ENCODE results near the gene SIAH1. TPM values are rescaled to one million over a fixed set of nuclear protein-coding genes. Genes with fewer than 3 reads are reported as not detected.
"Not testable (repeated sequence)": the region's sequence is repeated elsewhere in the genome, so short reads cannot be mapped to it uniquely, and the experiment has no call there.

SIAH1 gene
- polyA plus RNA-seq, 3 donors from 2014 or later = 7.0 to 11.0 (median 8.6) TPM

- peaks cover 8 to 16% of the 10 kb centered on the region in 2 donors for H3K4me1 Mint-ChIP-seq
- H3K27ac Mint-ChIP-seq = no peak overlapping the region
- no peaks in the 10 kb centered on the region for H3K27me3 Mint-ChIP-seq (ENCODE audit: low read depth in 3 of 3)
- H3K4me3 Mint-ChIP-seq = no peak overlapping the region
- peaks cover 0 to 16% (median 12%) of the 10 kb centered on the region in 3 donors for H3K36me3 Mint-ChIP-seq
- no peak for DNase-seq
- no peaks in the 10 kb centered on the region for H3K9me3 Mint-ChIP-seq
Observed at GRCh38 chr16:48326915-48327314, 58.3 kb downstream of the SIAH1 start.

DNA sequence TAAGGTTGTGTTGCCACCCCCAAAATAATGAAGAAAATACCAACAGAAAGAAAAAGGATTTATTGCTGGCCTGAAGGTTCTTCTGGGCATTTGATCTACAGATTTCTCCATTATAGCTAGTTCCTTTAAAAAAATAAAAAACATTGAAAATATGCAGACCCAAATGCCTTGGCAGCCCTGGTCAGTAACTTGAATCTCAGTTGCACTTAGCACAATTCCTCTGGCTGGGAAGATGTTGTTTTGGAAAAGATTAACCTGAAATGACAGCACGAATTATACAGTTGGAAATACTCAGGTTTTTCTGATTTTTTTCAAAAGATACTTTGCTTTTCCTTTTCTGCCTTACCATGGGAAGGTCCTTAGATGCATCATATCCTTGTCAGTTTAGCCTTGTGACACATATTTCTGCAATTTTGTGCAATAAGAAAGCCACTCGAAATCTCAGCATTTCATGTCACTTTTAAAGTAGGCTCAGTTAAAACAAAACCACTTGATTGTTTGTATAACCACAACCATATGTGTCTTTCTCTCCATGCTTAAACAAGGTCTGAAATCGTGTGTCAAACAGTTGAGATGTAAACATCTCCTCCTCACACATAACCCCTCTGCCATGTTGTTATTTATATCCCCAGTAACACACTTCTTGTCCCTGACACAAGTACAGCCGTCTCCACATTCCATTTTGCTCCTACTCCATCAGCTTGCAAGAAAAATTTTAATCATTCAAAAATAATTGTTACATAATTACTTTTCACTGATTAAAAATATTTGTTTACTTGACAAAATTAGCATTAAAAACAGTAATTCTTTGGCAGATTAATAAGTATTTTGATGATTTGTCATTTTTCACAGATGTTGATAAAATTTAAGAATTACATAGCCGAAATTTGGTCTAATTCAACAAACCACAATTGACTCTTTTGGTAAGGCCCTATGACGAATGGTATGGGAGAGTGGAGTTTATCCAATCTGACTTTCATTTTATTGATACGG lies 61.1 kb downstream of the SIAH1 start:
- Mint-ChIP-seq H3K27me3 (ENCODE audit: low read depth in 3 of 3) (no peaks in the 10 kb centered on the region), H3K4me1 (peaks cover 2 to 9% of the 10 kb centered on the region in 2 donors), H3K4me3 (no peak overlapping the region), H3K9me3 (no peaks in the 10 kb centered on the region), H3K36me3 (peaks cover 0 to 16% (median 8%) of the 10 kb centered on the region in 3 donors), H3K27ac (no peak overlapping the region)
- DNase-seq = no peak

- DNase-seq = no peak
- no peak overlapping the region for H3K27ac Mint-ChIP-seq
- peaks cover 0 to 16% (median 11%) of the 10 kb centered on the region in 3 donors for H3K36me3 Mint-ChIP-seq
- H3K4me3 Mint-ChIP-seq = no peak overlapping the region
- no peaks in the 10 kb centered on the region for H3K9me3 Mint-ChIP-seq
- peaks cover 18 to 28% of the 10 kb centered on the region in 2 donors for H3K4me1 Mint-ChIP-seq
- no peaks in the 10 kb centered on the region for H3K27me3 Mint-ChIP-seq (ENCODE audit: low read depth in 3 of 3)
Observed at GRCh38 chr16:48321317-48322036, 63.7 kb downstream of the SIAH1 start.

- peaks cover 6 to 24% (median 14%) of the 10 kb centered on the region in 3 donors for H3K36me3 Mint-ChIP-seq
- H3K9me3 Mint-ChIP-seq = peaks cover 0 to 3% (median 0%) of the 10 kb centered on the region in 6 donors
- peaks cover 0 to 1% (median 0%) of the 10 kb centered on the region in 3 donors for H3K27me3 Mint-ChIP-seq (ENCODE audit: low read depth in 3 of 3)
- peaks cover 18 to 30% of the 10 kb centered on the region in 2 donors for H3K4me1 Mint-ChIP-seq
- peak overlapping the region; percentile 13 to 58 (median 38) for H3K27ac Mint-ChIP-seq
- DNase-seq = peak; percentile 5 to 9 (median 7)
- peak overlapping the region in 2 of 5 donors; percentile 45 to 56 for H3K4me3 Mint-ChIP-seq
Observed at GRCh38 chr16:48318630-48319029, 66.6 kb downstream of the SIAH1 start.

- H3K4me3 Mint-ChIP-seq = peak overlapping the region in 2 of 5 donors; percentile 10 to 11
- no peak for DNase-seq
- peaks cover 15 to 30% (median 20%) of the 10 kb centered on the region in 3 donors for H3K36me3 Mint-ChIP-seq
- H3K27me3 Mint-ChIP-seq (ENCODE audit: low read depth in 3 of 3) = peaks cover 0 to 2% (median 1%) of the 10 kb centered on the region in 3 donors
- peak overlapping the region in 4 of 6 donors; percentile 3 to 78 (median 30) for H3K27ac Mint-ChIP-seq
- H3K9me3 Mint-ChIP-seq = peaks cover 0 to 5% (median 0%) of the 10 kb centered on the region in 6 donors
- H3K4me1 Mint-ChIP-seq = peaks cover 18 to 30% of the 10 kb centered on the region in 2 donors
Observed at GRCh38 chr16:48317614-48318315, 67.4 kb downstream of the SIAH1 start.

- DNase-seq = no peak
- peaks cover 18 to 30% of the 10 kb centered on the region in 2 donors for H3K4me1 Mint-ChIP-seq
- peaks cover 4 to 9% (median 6%) of the 10 kb centered on the region in 6 donors for H3K9me3 Mint-ChIP-seq
- H3K27me3 Mint-ChIP-seq (ENCODE audit: low read depth in 3 of 3) = peaks cover 0 to 2% (median 1%) of the 10 kb centered on the region in 3 donors
- no peak overlapping the region for H3K27ac Mint-ChIP-seq
- peaks cover 22 to 36% (median 26%) of the 10 kb centered on the region in 3 donors for H3K36me3 Mint-ChIP-seq
- H3K4me3 Mint-ChIP-seq = no peak overlapping the region
Observed at GRCh38 chr16:48317026-48317425, 68.2 kb downstream of the SIAH1 start.

DNA sequence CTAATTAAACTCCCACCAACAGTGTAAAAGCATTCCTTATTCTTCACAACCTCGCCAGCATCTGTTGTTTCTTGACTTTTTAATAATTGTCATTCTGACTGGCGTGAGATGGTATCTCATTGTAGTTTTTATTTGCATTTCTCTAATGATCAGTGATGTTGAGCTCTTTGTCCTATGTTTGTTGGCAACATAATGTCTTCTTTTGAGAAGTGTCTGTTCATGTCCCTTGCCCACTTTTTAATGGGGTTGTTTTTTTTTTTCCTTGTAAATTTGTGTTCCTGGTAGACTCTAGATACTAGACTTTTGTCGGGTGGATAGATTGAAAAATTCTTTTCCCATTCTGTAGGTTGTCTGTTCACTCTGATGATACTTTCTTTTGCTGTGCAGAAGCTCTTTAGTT lies 71.3 kb downstream of the SIAH1 start:
- H3K27me3 Mint-ChIP-seq (ENCODE audit: low read depth in 3 of 3) = not testable (repeated sequence)

DNA sequence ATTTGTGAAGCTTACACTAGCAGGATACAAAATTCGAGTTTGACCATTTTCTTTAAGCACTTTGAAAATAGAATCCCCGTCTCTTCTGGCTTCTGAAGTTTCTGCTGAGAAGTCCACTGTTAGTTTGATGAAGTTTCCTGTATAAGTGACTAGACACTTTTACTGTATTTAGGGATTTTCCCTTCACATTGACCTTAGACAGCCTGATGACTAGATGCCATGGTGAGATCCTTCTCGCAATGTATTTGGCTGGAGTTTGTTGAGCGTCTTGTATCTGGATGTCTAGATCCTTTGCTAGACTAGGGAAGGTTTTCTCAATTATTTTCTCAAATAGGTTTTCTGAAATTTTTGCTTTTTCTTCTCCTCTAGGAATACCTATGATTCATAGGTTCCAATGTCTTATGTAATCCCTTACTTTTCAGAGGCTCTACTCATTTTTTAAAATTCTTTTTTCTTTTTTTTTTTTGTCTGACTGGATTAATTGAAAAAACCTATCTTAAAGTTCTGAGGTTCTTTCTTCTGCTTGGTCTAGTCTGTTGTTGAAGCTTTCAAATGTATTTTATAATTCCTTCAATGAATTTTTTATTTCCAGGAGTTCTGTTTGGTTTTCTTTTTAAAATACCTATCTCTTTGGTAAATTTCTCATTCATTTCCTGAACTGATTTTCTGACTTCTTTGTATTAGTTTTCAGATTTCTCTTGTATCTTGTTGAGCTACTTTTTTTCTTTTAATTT lies 74.1 kb downstream of the SIAH1 start:
- peaks cover 1 to 2% (median 2%) of the 10 kb centered on the region in 3 donors for H3K27me3 Mint-ChIP-seq (ENCODE audit: low read depth in 3 of 3)
- H3K27ac Mint-ChIP-seq = peak overlapping the region in 2 of 6 donors; percentile 6 to 22
- H3K4me3 Mint-ChIP-seq = no peak overlapping the region
- peaks cover 71 to 85% (median 78%) of the 10 kb centered on the region in 3 donors for H3K36me3 Mint-ChIP-seq
- peaks cover 19 to 46% (median 40%) of the 10 kb centered on the region in 6 donors for H3K9me3 Mint-ChIP-seq
- DNase-seq = peak in 1 of 3 donors; percentile 4
- peaks cover 0 to 7% of the 10 kb centered on the region in 2 donors for H3K4me1 Mint-ChIP-seq

More for the DNA sequence above, 71.3 kb downstream of the SIAH1 start:
- H3K27ac Mint-ChIP-seq, H3K4me3 Mint-ChIP-seq, DNase-seq: not testable (repeated sequence)
- peaks cover 14 to 24% of the 10 kb centered on the region in 2 donors for H3K4me1 Mint-ChIP-seq
- H3K9me3 Mint-ChIP-seq = peaks cover 14 to 38% (median 35%) of the 10 kb centered on the region in 6 donors
- peaks cover 51 to 68% (median 55%) of the 10 kb centered on the region in 3 donors for H3K36me3 Mint-ChIP-seq

Other genes starting within 250 kb of the SIAH1 start
- not detected for gene ABCC12, start 229.4 kb downstream of the SIAH1 start, polyA plus RNA-seq
- gene LONP2, start 141.1 kb downstream of the SIAH1 start, polyA plus RNA-seq = 10 to 100 TPM in 2 of 3 donors, 1 to 10 TPM in 1; 9.7 to 32.4 (median 17.6) TPM
- under 1 TPM in 1 of 3 donors, not detected in 2; 0.07 TPM for gene ABCC11, start 137.9 kb downstream of the SIAH1 start, polyA plus RNA-seq
- 10 to 100 TPM; 13.1 to 40.3 (median 22.3) TPM for gene N4BP1, start 224.8 kb upstream of the SIAH1 start, polyA plus RNA-seq